HG02623 (cell line): ENCODE measurements around the gene ANKRD34A.

Experiments used
- ATAC-seq: cut with Tn5 transposase; IDR thresholded peaks from one replicate; pipeline ENCODE4 v1.9.1; 2021; ENCODE audit warnings: moderate library complexity; ENCODE audit not compliant: unreplicated experiment

Gene ANKRD34A

DNA sequence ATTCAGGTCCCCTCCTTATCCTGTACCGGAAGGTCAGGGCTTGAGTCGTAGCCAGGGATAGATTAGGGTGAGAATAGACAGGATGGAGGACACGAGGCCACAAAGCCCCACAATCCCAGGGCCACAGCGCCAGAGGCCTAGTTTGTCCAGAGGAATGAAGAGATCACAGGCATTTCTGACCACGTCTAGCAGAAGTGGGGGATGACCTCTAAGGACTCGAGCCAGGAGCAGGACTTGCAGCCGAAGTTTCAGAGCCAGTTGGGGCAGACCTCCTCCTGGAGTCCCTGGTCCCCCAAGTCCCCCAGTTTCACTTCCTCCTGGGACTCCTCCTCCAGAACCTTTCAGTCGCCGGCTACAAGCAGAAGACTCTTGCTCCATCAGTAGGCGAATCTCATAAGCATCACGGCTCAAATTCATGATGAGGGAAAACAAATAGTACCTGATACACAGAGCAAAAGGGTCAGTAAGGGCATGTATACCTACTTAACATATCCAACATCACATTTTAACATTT is 52.2 kb downstream of the ANKRD34A start:
- no peak for ATAC-seq
